PC-9 (cell line): ENCODE measurements around the gene PAX4. TPM values are rescaled to one million over a fixed set of nuclear protein-coding genes. Genes with fewer than 3 reads are reported as not detected.

ENCODE experiments used
- BruUV-seq: library from RNA; stranded (reverse); fragments of 400-500 nt; replicated peaks from 2 replicates; lab custom pipeline; 2021; lab: Mats Ljungman, UMichigan
- CTCF ChIA-PET: fragments of 300-600 bp; sonication (Branson Sonifier 250); formaldehyde crosslinking; loops from one replicate; lab custom pipeline; 2022; ENCODE audit warnings: antibody characterized with exemption; lab: Charles Lee
- POLR2A ChIA-PET: fragments of 300-600 bp; sonication (Branson Sonifier 250); formaldehyde crosslinking; loops from one replicate; lab custom pipeline; 2022; ENCODE audit warnings: antibody characterized with exemption; ENCODE audit not compliant: unreplicated experiment; lab: Charles Lee
- DNase-seq, 2 experiments: peaks; one replicate each; pipeline versions ENCODE4 v3.0.0 to v3.0.0-alpha.2; 2015 to 2022; ENCODE audit warnings: mixed read lengths in 1 of 2
- H2AFZ ChIP-seq: fragments of 200-600 bp; sonication (generic); 2 replicates; pipeline ENCODE4 v1.8.1; 2017; ENCODE audit warnings: antibody characterized with exemption
- H3F3A ChIP-seq: fragments of 200-600 bp; sonication (generic); 2 replicates; pipeline ENCODE4 v1.8.1; 2017; ENCODE audit warnings: antibody characterized with exemption, mild to moderate bottlenecking, low read depth; ENCODE audit not compliant: insufficient read depth
- H3K27ac ChIP-seq: fragments of 200-600 bp; sonication (generic); 2 replicates; pipeline ENCODE4 v1.6.1; 2016; ENCODE audit warnings: mixed run types
- H3K27me3 ChIP-seq: fragments of 200-600 bp; sonication (generic); 2 replicates; pipeline ENCODE4 v1.6.1; 2016; ENCODE audit warnings: low read depth, mixed run types; ENCODE audit not compliant: insufficient read depth
- H3K36me3 ChIP-seq: fragments of 200-600 bp; sonication (generic); 2 replicates; pipeline ENCODE4 v1.6.1; 2016; ENCODE audit warnings: low read depth, mixed run types
- H3K4me1 ChIP-seq: fragments of 200-600 bp; sonication (generic); replicated peaks from 2 replicates; pipeline ENCODE4 v1.6.1; 2016; ENCODE audit warnings: mixed run types; ENCODE audit not compliant: insufficient read depth
- H3K4me2 ChIP-seq: fragments of 200-600 bp; sonication (generic); 2 replicates; pipeline ENCODE4 v1.6.1; 2017; ENCODE audit warnings: mixed run types
- H3K4me3 ChIP-seq: fragments of 200-600 bp; sonication (generic); 2 replicates; pipeline ENCODE4 v1.6.1; 2016; ENCODE audit warnings: mixed run types
- H3K79me2 ChIP-seq: fragments of 200-600 bp; sonication (generic); 2 replicates; pipeline ENCODE4 v1.6.1; 2017; ENCODE audit warnings: low read depth, mixed run types
- H3K9me2 ChIP-seq: fragments of 200-600 bp; sonication (generic); 2 replicates; pipeline ENCODE4 v1.8.1; 2017; ENCODE audit warnings: mild to moderate bottlenecking; ENCODE audit not compliant: insufficient read depth
- H3K9me3 ChIP-seq: fragments of 200-600 bp; sonication (generic); 2 replicates; pipeline ENCODE4 v1.8.1; 2016; ENCODE audit warnings: low read depth; ENCODE audit not compliant: insufficient read depth
- H4K20me1 ChIP-seq: fragments of 200-600 bp; sonication (generic); 2 replicates; pipeline ENCODE4 v1.8.1; 2017; ENCODE audit not compliant: insufficient read depth
- EZH2 ChIP-seq: fragments of 200-600 bp; sonication (generic); IDR thresholded peaks from 2 replicates; pipeline ENCODE4 v1.8.0; 2017; ENCODE audit warnings: antibody characterized with exemption, low read depth
- intact Hi-C: fragments of 100-400 bp; cut with micrococcal nuclease; formaldehyde crosslinking; loops from one replicate; pipeline ENCODE4 v1.10.0; 2022; ENCODE audit not compliant: unreplicated experiment
- total RNA-seq: library from RNA; stranded (reverse); gene quantifications from 2 replicates; pipeline ENCODE4 v1.2.3, GENCODE V29; 2021
- TF ChIP-seq, protein P1 (sequence below): fragments of 200-600 bp; sonication (generic); conservative IDR thresholded peaks from 2 replicates; pipeline ENCODE4 v1.6.1; 2017; ENCODE audit warnings: mixed run types, antibody characterized with exemption, mild to moderate bottlenecking, moderate library complexity

Gene PAX4
- total RNA-seq, 1 experiment from 2014 or later = not detected

DNA sequence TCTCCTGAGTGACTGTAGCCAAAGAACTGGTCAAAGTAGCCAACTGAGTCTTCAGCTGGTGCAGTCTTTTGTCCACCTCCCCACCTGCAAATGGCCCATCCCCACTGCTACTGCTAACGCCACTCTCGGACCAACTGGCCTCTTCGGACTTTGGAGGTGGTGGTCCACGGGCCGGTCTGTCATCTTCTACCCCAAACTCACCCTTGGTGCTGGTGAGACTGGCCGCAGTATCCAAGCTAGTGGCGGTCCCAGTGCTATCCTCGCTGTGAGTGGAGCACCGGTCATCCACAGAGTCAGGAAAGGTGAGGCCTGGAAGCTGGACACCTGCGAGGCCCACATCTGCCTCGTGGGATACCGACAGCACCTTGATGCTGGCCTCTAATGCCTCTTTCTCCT lies 33.3 kb downstream of the PAX4 start:
- H3K27me3 ChIP-seq = no peaks in the 10 kb centered on the region
- peaks cover 29% of the 10 kb centered on the region for H3K4me1 ChIP-seq
- no peak for DNase-seq
- no peaks in the 10 kb centered on the region; the same call in 1 of the 2 replicates for H3F3A ChIP-seq
- TF ChIP-seq EZH2 = no peak
- TF ChIP-seq, protein P1, sequence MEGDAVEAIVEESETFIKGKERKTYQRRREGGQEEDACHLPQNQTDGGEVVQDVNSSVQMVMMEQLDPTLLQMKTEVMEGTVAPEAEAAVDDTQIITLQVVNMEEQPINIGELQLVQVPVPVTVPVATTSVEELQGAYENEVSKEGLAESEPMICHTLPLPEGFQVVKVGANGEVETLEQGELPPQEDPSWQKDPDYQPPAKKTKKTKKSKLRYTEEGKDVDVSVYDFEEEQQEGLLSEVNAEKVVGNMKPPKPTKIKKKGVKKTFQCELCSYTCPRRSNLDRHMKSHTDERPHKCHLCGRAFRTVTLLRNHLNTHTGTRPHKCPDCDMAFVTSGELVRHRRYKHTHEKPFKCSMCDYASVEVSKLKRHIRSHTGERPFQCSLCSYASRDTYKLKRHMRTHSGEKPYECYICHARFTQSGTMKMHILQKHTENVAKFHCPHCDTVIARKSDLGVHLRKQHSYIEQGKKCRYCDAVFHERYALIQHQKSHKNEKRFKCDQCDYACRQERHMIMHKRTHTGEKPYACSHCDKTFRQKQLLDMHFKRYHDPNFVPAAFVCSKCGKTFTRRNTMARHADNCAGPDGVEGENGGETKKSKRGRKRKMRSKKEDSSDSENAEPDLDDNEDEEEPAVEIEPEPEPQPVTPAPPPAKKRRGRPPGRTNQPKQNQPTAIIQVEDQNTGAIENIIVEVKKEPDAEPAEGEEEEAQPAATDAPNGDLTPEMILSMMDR = no peak
- no peaks in the 10 kb centered on the region for H3K9me2 ChIP-seq
- ChIA-PET POLR2A (no interaction called here), CTCF (interaction anchor here (0.6 kb wide), 1 partner anchor 333 kb away, joined by 4 read pairs; no protein-coding TSS in a partner anchor)
- H2AFZ ChIP-seq = peak overlapping the region; percentile 97
- no TSS peak for BruUV-seq
- peaks cover 40% of the 10 kb centered on the region for H3K79me2 ChIP-seq
- peaks cover 29% of the 10 kb centered on the region; the same call in 1 of the 2 replicates for H4K20me1 ChIP-seq
- H3K36me3 ChIP-seq = 0 out of 2 replicates have a peak, but pooled peaks cover 4% of the 10 kb centered on the region
- intact Hi-C loops = loop anchor here (1.0 to 5.0 kb wide), 2 partner anchors 67 to 438 kb away; no protein-coding TSS in a partner anchor
- H3K9me3 ChIP-seq = no peaks in the 10 kb centered on the region
- H3K4me3 ChIP-seq = peak overlapping the region; percentile 87
- peak overlapping the region; percentile 97 for H3K4me2 ChIP-seq
- H3K27ac ChIP-seq = no peak overlapping the region; the same call in 1 of the 2 replicates

DNA sequence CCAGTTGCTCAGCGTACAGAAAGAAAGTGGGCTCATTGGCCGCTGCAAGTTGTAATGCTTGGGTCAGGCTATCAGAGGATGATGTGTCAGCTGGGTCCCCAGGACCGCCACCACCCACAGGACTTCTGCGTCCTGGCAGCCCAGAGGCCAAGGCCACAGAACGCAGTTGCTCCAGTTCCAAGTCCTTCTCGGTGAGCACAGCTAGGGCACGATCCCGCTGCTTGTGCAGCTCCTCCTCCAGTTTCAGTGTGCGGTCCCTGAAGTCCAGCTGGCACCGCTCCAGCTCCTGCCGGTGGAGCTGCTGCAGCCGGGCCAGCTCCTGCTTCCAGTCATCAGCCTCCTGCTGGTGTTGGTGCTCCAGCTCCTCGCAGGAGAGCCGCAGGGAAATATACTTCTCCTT lies 35.6 kb downstream of the PAX4 start:
- Histone ChIP-seq H2AFZ (no peak overlapping the region), H3K27me3 (no peaks in the 10 kb centered on the region), H4K20me1 (peaks cover 39% of the 10 kb centered on the region), H3K36me3 (0 out of 2 replicates have a peak, but pooled peaks cover 4% of the 10 kb centered on the region), H3K4me3 (no peak overlapping the region), H3K9me3 (no peaks in the 10 kb centered on the region), H3K4me2 (no peak overlapping the region), H3K79me2 (peaks cover 27% of the 10 kb centered on the region), H3K27ac (no peak overlapping the region), H3K4me1 (peaks cover 21% of the 10 kb centered on the region), H3K9me2 (no peaks in the 10 kb centered on the region), H3F3A (no peaks in the 10 kb centered on the region; the same call in 1 of the 2 replicates)
- intact Hi-C loops = no loop called here
- ChIA-PET POLR2A (no interaction called here), CTCF (no interaction called here)
- no peak for DNase-seq
- TF ChIP-seq, protein P1 = no peak
- no peak for TF ChIP-seq EZH2
- no TSS peak for BruUV-seq

DNA sequence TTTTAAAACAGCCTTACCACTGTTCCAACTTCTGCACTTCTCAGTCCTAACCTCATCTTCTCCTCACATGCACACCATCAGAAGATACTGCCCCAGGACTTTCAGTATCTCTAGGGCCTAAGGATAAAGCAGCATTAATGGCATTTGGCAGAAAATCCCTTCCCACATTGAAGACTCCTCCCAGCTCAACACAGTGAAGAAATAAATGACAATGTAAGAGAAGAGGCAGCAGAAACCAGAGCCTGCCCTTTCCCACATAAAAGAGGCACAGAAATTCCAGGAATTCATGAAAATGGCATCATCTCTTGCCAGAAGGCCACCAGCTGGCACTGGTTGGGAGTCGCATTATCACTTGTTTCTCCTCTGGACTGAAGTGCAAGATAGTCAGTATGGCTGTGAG lies 36.2 kb downstream of the PAX4 start:
- Histone ChIP-seq H3K27ac (no peak overlapping the region), H4K20me1 (peaks cover 39% of the 10 kb centered on the region), H3K4me3 (no peak overlapping the region), H3K9me3 (no peaks in the 10 kb centered on the region), H3K27me3 (no peaks in the 10 kb centered on the region), H3K9me2 (no peaks in the 10 kb centered on the region), H3K4me2 (no peak overlapping the region), H3K36me3 (0 out of 2 replicates have a peak, but pooled peaks cover 4% of the 10 kb centered on the region), H3K79me2 (peaks cover 27% of the 10 kb centered on the region), H3K4me1 (peaks cover 21% of the 10 kb centered on the region), H3F3A (no peaks in the 10 kb centered on the region; the same call in 1 of the 2 replicates), H2AFZ (no peak overlapping the region)
- no TSS peak for BruUV-seq
- intact Hi-C loops = no loop called here
- CTCF ChIA-PET = no interaction called here
- POLR2A ChIA-PET = interaction anchor here (0.7 kb wide), 1 partner anchor 691 kb away, joined by 7 read pairs; no protein-coding TSS in a partner anchor
- TF ChIP-seq, protein P1 = no peak
- no peak for TF ChIP-seq EZH2
- no peak for DNase-seq
